ENCODE data around the gene RPL15.

The RPL15 gene

GRCh38 chr3:23945913-23946687 lies 29.2 kb downstream of the RPL15 start:
- TF ChIP-seq, protein P1, sequence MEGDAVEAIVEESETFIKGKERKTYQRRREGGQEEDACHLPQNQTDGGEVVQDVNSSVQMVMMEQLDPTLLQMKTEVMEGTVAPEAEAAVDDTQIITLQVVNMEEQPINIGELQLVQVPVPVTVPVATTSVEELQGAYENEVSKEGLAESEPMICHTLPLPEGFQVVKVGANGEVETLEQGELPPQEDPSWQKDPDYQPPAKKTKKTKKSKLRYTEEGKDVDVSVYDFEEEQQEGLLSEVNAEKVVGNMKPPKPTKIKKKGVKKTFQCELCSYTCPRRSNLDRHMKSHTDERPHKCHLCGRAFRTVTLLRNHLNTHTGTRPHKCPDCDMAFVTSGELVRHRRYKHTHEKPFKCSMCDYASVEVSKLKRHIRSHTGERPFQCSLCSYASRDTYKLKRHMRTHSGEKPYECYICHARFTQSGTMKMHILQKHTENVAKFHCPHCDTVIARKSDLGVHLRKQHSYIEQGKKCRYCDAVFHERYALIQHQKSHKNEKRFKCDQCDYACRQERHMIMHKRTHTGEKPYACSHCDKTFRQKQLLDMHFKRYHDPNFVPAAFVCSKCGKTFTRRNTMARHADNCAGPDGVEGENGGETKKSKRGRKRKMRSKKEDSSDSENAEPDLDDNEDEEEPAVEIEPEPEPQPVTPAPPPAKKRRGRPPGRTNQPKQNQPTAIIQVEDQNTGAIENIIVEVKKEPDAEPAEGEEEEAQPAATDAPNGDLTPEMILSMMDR (conservative IDR thresholded peaks at IDR 0.05; ENCODE audit: low read depth, low read length): no peak
- Histone ChIP-seq H3K79me2 (ENCODE audit: insufficient read depth, low read depth) (peaks cover 39% of the 10 kb centered on the region; the same call in 1 of the 2 replicates), H3K27ac (peak overlapping the region; percentile 72)

DNA sequence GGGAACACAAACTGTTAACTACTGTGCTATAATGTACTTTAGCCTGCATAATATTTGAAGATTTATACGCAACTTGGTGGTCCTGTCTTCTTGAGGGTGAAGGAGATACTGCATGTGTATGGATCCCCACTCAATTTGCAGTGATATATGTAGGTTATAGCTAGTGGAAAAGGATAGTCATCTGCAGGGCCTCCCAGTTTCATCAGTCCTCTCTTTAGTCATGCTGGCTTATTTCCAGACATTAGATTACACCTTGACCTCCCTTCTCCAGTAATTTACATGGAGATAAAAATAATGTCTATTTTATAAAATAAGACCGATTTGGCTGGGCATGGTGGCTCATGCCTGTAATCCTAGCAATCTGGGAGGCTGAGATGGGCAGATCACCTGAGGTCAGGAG lies 31.8 kb downstream of the RPL15 start:
- H3K79me2 ChIP-seq (ENCODE audit: insufficient read depth, low read depth): peaks cover 63% of the 10 kb centered on the region

More at GRCh38 chr3:23945913-23946687, 29.2 kb downstream of the RPL15 start:
- H3K36me3 ChIP-seq (ENCODE audit: insufficient read depth): no peaks in the 10 kb centered on the region
- peak overlapping the region; percentile 91 for H3K4me2 ChIP-seq
- H3K27me3 ChIP-seq (ENCODE audit: insufficient read depth, low read depth): no peaks in the 10 kb centered on the region
- H2AFZ ChIP-seq (ENCODE audit: low read depth): peak overlapping the region; percentile 45
- H3K4me3 ChIP-seq (IDR thresholded peaks at IDR 0.05; ENCODE audit: insufficient read depth, low read depth, low read length): no peak overlapping the region
- H4K20me1 ChIP-seq (ENCODE audit: insufficient read depth): no peaks in the 10 kb centered on the region
- H3K4me1 ChIP-seq (ENCODE audit: low read depth, poor library complexity, severe bottlenecking): peaks cover 43% of the 10 kb centered on the region
- H3K9ac ChIP-seq: peak overlapping the region; percentile 81

DNA sequence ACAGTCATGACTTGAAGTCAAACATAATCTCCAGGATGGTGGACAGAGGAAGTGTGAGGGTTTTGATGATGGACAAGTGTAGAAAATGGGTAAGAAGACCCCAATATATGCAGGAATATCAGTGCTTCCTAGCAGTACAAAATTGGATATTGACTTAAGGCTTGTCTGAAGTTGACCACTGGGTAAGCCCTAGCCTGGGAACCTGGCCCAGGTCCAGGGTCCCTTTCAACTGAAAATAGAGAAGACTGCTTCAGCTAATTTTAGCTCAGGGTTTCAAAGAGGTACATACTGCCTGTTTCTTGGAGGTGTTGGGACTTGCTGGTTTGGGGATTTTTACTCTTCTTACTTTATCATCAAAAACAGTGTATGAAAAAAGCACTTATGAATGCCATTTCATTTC lies 32.9 kb downstream of the RPL15 start:
- H3K27me3 ChIP-seq (ENCODE audit: insufficient read depth, low read depth): no peaks in the 10 kb centered on the region
- peaks cover 69% of the 10 kb centered on the region for H3K79me2 ChIP-seq (ENCODE audit: insufficient read depth, low read depth)
- peak overlapping the region; percentile 75 for H3K27ac ChIP-seq
- no peak overlapping the region for H2AFZ ChIP-seq (ENCODE audit: low read depth)
- H3K4me3 ChIP-seq (IDR thresholded peaks at IDR 0.05; ENCODE audit: insufficient read depth, low read depth, low read length): peak overlapping the region; percentile 12
- TF ChIP-seq, protein P1 (conservative IDR thresholded peaks at IDR 0.05; ENCODE audit: low read depth, low read length): no peak
- H4K20me1 ChIP-seq (ENCODE audit: insufficient read depth): no peaks in the 10 kb centered on the region
- no peaks in the 10 kb centered on the region for H3K36me3 ChIP-seq (ENCODE audit: insufficient read depth)
- peaks cover 42% of the 10 kb centered on the region for H3K4me1 ChIP-seq (ENCODE audit: low read depth, poor library complexity, severe bottlenecking)
- H3K9ac ChIP-seq: peak overlapping the region; percentile 42; the same call in 1 of the 2 replicates
- H3K4me2 ChIP-seq: peak overlapping the region; percentile 78

More for the DNA sequence above, 31.8 kb downstream of the RPL15 start:
- Histone ChIP-seq H3K36me3 (ENCODE audit: insufficient read depth) (no peaks in the 10 kb centered on the region), H3K4me1 (ENCODE audit: low read depth, poor library complexity, severe bottlenecking) (peaks cover 49% of the 10 kb centered on the region), H3K4me3 (IDR thresholded peaks at IDR 0.05; ENCODE audit: insufficient read depth, low read depth, low read length) (no peak overlapping the region), H3K9ac (no peak overlapping the region), H3K4me2 (peak overlapping the region; percentile 78; the same call in 1 of the 2 replicates), H2AFZ (ENCODE audit: low read depth) (no peak overlapping the region), H4K20me1 (ENCODE audit: insufficient read depth) (no peaks in the 10 kb centered on the region), H3K27ac (no peak overlapping the region), H3K27me3 (ENCODE audit: insufficient read depth, low read depth) (no peaks in the 10 kb centered on the region)
- TF ChIP-seq, protein P1 (conservative IDR thresholded peaks at IDR 0.05; ENCODE audit: low read depth, low read length): no peak

GRCh38 chr3:23950293-23950692 lies 33.4 kb downstream of the RPL15 start:
- peak overlapping the region; percentile 42; the same call in 1 of the 2 replicates for H3K9ac ChIP-seq
- no peaks in the 10 kb centered on the region for H3K27me3 ChIP-seq (ENCODE audit: insufficient read depth, low read depth)
- H3K27ac ChIP-seq: peak overlapping the region; percentile 75
- H2AFZ ChIP-seq (ENCODE audit: low read depth): no peak overlapping the region
- peaks cover 42% of the 10 kb centered on the region for H3K4me1 ChIP-seq (ENCODE audit: low read depth, poor library complexity, severe bottlenecking)
- H3K4me2 ChIP-seq: peak overlapping the region; percentile 78
- peak overlapping the region; percentile 12 for H3K4me3 ChIP-seq (IDR thresholded peaks at IDR 0.05; ENCODE audit: insufficient read depth, low read depth, low read length)
- H4K20me1 ChIP-seq (ENCODE audit: insufficient read depth): no peaks in the 10 kb centered on the region
- peaks cover 69% of the 10 kb centered on the region for H3K79me2 ChIP-seq (ENCODE audit: insufficient read depth, low read depth)
- no peaks in the 10 kb centered on the region for H3K36me3 ChIP-seq (ENCODE audit: insufficient read depth)
- TF ChIP-seq, protein P1 (conservative IDR thresholded peaks at IDR 0.05; ENCODE audit: low read depth, low read length): no peak
